Amygdala (tissue), 56 donors: ENCODE measurements around the gene DAB2.

Source experiments
- DNase-seq, 56 donors: peaks; one replicate each; lab custom pipeline; 2025; lab: John Stamatoyannopoulos, UW

The DAB2 gene

GRCh38 chr5:39394946-39395345 is 29.8 kb downstream of the DAB2 start:
- no peak for DNase-seq

- DNase-seq, result no peak
Measured at GRCh38 chr5:39390945-39391344, 33.8 kb downstream of the DAB2 start.

GRCh38 chr5:39387293-39387692 is 37.5 kb downstream of the DAB2 start:
- DNase-seq, result no peak

- DNase-seq, result no peak
Measured at GRCh38 chr5:39384271-39384670, 40.5 kb downstream of the DAB2 start.

GRCh38 chr5:39381376-39381775 is 43.4 kb downstream of the DAB2 start:
- DNase-seq, result no peak

GRCh38 chr5:39379693-39380092 is 45.1 kb downstream of the DAB2 start:
- peak in 6 of 56 donors; percentile 2 to 27 (median 5) for DNase-seq

- no peak for DNase-seq
Measured at GRCh38 chr5:39377613-39378012, 47.2 kb downstream of the DAB2 start.

- peak in 10 of 56 donors; percentile 2 to 66 (median 8) for DNase-seq
Measured at GRCh38 chr5:39376293-39376714, 48.5 kb downstream of the DAB2 start.

GRCh38 chr5:39373791-39374190 is 51.0 kb downstream of the DAB2 start:
- DNase-seq, result no peak

GRCh38 chr5:39371367-39371635 is 53.5 kb downstream of the DAB2 start:
- no peak for DNase-seq

- DNase-seq, result no peak
Measured at GRCh38 chr5:39370555-39371366, 54.0 kb downstream of the DAB2 start.

- DNase-seq, result no peak
Measured at GRCh38 chr5:39369123-39369815, 55.5 kb downstream of the DAB2 start.

- DNase-seq, result no peak
Measured at GRCh38 chr5:39368116-39368515, 56.7 kb downstream of the DAB2 start.

GRCh38 chr5:39367711-39368110 is 57.1 kb downstream of the DAB2 start:
- DNase-seq, result no peak

- DNase-seq, result no peak
Measured at GRCh38 chr5:39364367-39364766, 60.4 kb downstream of the DAB2 start, which contains the start of gene C9. Gene C9 (minus strand): TSS chr5:39364495. CDS start chr5:39364464, 31 bp downstream.

- no peak for DNase-seq
Measured at GRCh38 chr5:39363217-39363616, 61.6 kb downstream of the DAB2 start.

- no peak for DNase-seq
Measured at GRCh38 chr5:39362646-39363045, 62.1 kb downstream of the DAB2 start.

GRCh38 chr5:39361306-39361705 is 63.5 kb downstream of the DAB2 start:
- DNase-seq, result no peak

- DNase-seq, result no peak
Measured at GRCh38 chr5:39360471-39361111, 64.2 kb downstream of the DAB2 start.

- no peak for DNase-seq
Measured at GRCh38 chr5:39356263-39356662, 68.5 kb downstream of the DAB2 start.

- DNase-seq, result no peak
Measured at GRCh38 chr5:39355324-39355723, 69.5 kb downstream of the DAB2 start.
